Skeletal muscle tissue (tissue), 5 donors: ENCODE results near the gene GNL3. TPM values are rescaled to one million over a fixed set of nuclear protein-coding genes. Genes with fewer than 3 reads are reported as not detected.

Experiments
- H3K27ac ChIP-seq: one replicate; pipeline ENCODE4 v1.7.0; 2013; ENCODE audit warnings: mild to moderate bottlenecking, low read depth, low read length, inconsistent platforms
- H3K27me3 ChIP-seq, 3 donors: one replicate each; pipeline ENCODE4 v1.7.0; 2013; ENCODE audit warnings: low read length in 3 of 3; ENCODE audit not compliant: control insufficient read depth in 3 of 3, insufficient read depth in 3 of 3
- H3K36me3 ChIP-seq, 3 donors: one replicate each; pipeline ENCODE4 v1.7.0; 2013; ENCODE audit warnings: low read length in 3 of 3; ENCODE audit not compliant: control insufficient read depth in 3 of 3, insufficient read depth in 3 of 3
- H3K4me1 ChIP-seq, 3 donors: one replicate each; pipeline ENCODE4 v1.7.0; 2013; ENCODE audit warnings: low read length in 3 of 3, mild to moderate bottlenecking in 3 of 3; ENCODE audit not compliant: control insufficient read depth in 3 of 3, insufficient read depth in 3 of 3
- H3K4me3 ChIP-seq, 3 donors: one replicate each; pipeline ENCODE4 v1.7.0; 2013; ENCODE audit warnings: low read length in 3 of 3
- H3K9ac ChIP-seq, 3 donors: one replicate each; pipeline ENCODE4 v1.7.0; 2013; ENCODE audit warnings: low read length in 3 of 3, mild to moderate bottlenecking in 3 of 3, moderate library complexity in 2 of 3, low read depth in 1 of 3
- H3K9me3 ChIP-seq, 3 donors: one replicate each; pipeline ENCODE4 v1.7.0; 2013; ENCODE audit warnings: low read length in 3 of 3; ENCODE audit not compliant: control insufficient read depth in 3 of 3
- small RNA-seq: library from RNA; depleted of rRNA; stranded (forward); fragments of <200 nt; gene quantifications from one replicate; pipeline ENCODE3, GENCODE V24; 2014
- total RNA-seq: library from RNA; depleted of rRNA; stranded (reverse); fragments of >200 nt; gene quantifications from one replicate; pipeline ENCODE4 v1.2.3, GENCODE V29; 2014
- donor health status: Osteomylitis.

GNL3 gene
- total RNA-seq, 1 donor from 2014 or later, result 45.4 TPM

DNA sequence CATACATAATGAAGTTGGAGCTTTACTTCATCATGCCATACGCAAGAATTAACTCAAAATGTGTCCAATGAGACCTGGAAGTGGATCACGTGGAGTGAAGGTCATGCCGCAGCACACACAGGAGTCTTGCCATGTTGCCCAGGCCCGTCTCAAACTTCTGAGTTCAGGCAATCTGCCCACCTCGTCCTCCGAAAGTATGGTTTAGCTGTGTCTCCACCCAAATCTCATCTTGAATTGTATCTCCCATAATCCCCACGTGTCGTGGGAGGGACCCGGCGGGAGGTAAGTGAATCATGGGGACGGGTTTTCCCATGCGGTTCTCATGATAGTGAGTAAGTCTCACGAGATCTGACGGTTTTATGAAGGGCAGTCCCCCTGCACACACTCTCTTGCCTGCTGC is 45.8 kb downstream of the GNL3 start:
- Histone ChIP-seq H3K27ac (no peak overlapping the region), H3K4me1 (no peaks in the 10 kb centered on the region), H3K36me3 (peaks cover 12 to 25% (median 19%) of the 10 kb centered on the region in 3 donors), H3K9ac (no peak overlapping the region), H3K27me3 (no peaks in the 10 kb centered on the region), H3K9me3 (no peaks in the 10 kb centered on the region), H3K4me3 (no peak overlapping the region)

DNA sequence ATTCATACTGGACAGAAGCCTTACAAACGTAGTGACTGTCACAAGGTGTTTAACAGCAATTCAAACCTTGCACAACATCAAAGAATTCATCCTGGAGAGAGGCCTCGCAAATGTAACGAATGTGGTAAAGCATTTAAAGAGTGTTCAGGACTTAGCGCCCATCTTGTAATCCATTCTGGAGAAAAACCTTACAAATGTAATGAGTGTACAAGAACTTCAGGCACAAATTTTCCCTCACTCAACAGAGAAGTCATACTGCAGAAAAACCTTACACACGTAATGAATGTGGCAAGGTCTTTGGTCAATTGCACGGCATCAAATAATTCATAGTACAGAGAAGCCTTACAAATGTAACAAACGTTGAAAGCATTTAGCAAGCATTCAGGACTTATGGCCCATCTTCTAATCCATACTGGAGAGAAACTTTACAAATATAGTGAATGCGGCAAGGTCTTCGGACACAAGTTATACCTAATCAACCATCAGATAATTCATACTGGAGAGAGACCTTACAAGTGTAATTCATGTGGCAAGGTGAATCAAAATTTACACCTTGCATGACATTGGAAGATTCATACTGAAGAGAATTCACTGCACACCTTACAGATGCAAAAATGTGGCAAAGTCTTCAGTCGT is 47.5 kb downstream of the GNL3 start:
- Histone ChIP-seq H3K4me1 (no peaks in the 10 kb centered on the region), H3K9me3 (no peaks in the 10 kb centered on the region), H3K27ac (no peak overlapping the region), H3K36me3 (peaks cover 12 to 25% (median 23%) of the 10 kb centered on the region in 3 donors), H3K9ac (no peak overlapping the region), H3K4me3 (no peak overlapping the region), H3K27me3 (no peaks in the 10 kb centered on the region)

DNA sequence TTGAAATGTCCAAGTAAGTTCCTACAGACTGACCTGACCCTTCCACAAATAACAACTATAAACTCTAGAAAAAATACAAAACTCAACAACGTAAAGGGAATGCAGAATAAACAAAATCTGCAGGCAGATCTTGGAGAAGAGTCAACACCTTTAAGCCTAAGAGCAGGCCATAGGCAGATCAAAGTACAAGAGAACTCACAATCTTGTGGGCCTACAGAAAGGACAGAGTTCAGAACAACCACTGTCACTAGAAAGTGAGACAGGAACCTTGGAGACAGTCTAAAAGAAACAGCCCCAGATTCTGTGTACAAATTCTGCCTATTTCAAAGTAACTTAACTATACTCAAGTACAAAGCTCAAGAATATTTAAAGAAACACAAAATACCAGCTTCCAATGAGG is 53.9 kb downstream of the GNL3 start:
- Histone ChIP-seq H3K4me1 (no peaks in the 10 kb centered on the region), H3K9me3 (no peaks in the 10 kb centered on the region), H3K27me3 (no peaks in the 10 kb centered on the region), H3K36me3 (peaks cover 16 to 37% (median 20%) of the 10 kb centered on the region in 3 donors), H3K9ac (no peak overlapping the region), H3K27ac (no peak overlapping the region), H3K4me3 (no peak overlapping the region)

DNA sequence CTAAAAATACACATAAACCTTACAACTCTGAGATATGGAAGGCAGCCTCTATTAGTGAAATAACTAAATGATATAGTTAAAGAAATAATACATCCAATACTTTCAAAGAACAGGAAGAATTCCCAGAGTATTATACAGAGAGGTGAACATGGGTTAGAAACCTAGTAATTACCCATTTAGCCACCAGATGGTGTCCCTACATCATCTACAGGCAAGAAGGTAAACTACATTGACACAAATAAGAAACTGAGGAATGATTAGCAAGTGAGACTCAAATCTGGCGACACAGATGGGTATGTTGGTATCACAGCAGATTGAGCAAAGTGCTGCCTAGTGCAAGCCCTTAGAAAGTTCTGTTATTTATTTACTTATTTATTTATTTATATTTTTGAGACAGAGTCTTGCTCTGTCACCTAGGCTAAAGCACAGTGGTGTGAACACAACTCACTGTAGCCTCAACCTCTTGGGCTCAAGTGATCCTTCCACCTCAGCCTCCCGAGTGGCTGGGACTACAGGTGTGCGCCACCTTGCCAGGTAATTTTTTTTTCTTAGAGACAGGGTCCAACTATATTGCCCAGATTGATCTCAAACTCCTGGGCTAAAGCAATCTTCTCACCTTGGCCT is 56.7 kb downstream of the GNL3 start:
- no peak overlapping the region for H3K4me3 ChIP-seq
- H3K9me3 ChIP-seq, result no peaks in the 10 kb centered on the region
- H3K36me3 ChIP-seq, result peaks cover 24 to 48% (median 40%) of the 10 kb centered on the region in 3 donors
- no peak overlapping the region for H3K27ac ChIP-seq
- H3K4me1 ChIP-seq, result no peaks in the 10 kb centered on the region
- no peak overlapping the region for H3K9ac ChIP-seq
- H3K27me3 ChIP-seq, result no peaks in the 10 kb centered on the region

DNA sequence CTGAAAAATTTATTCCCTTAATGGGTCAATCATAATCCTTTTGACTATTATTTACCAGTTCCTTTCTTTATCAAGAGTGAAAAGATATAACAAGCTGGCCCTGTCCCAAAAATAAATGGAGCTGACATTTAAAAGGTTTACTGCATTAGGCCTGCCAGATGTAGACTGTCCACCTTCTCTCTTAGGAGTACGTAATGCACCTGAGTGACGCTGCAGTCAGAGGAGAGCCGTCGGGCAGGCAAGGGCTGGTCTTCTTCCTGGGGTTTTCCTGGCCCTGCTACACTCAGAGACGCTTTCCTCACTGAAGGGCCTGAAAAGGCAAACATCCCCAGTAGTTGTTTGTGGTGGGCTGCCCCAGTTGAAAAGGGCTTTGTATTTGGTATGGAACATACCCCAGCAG is 57.3 kb downstream of the GNL3 start:
- no peaks in the 10 kb centered on the region for H3K9me3 ChIP-seq
- H3K4me1 ChIP-seq, result no peaks in the 10 kb centered on the region
- H3K4me3 ChIP-seq, result no peak overlapping the region
- H3K27ac ChIP-seq, result no peak overlapping the region
- H3K9ac ChIP-seq, result no peak overlapping the region
- no peaks in the 10 kb centered on the region for H3K27me3 ChIP-seq
- peaks cover 24 to 48% (median 40%) of the 10 kb centered on the region in 3 donors for H3K36me3 ChIP-seq

DNA sequence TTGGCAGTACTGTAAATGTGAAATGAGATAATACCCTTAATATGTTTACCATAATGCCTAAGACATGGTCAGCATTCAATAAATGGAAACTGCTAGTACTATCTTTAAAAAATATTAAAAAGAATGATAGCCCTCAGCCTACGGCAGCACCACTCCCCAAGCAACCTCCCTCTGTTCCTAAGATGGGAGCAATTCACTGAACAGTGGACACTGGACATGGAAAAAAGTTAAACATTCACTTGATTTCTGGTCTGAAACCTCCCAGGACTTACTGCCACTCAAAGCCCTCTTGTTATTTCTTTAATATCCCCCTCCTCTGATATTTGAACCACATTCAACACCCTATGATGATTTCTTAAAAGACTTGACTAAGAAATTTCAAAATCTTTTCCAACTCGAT is 57.9 kb downstream of the GNL3 start:
- Histone ChIP-seq H3K27ac (no peak overlapping the region), H3K27me3 (no peaks in the 10 kb centered on the region), H3K36me3 (peaks cover 25 to 51% (median 40%) of the 10 kb centered on the region in 3 donors), H3K9ac (no peak overlapping the region), H3K4me1 (no peaks in the 10 kb centered on the region), H3K9me3 (no peaks in the 10 kb centered on the region), H3K4me3 (no peak overlapping the region)

Small RNAs within 50 kb of the gene (small RNA-seq; reads per million reads assigned to genes)
- gene AC006254.2, result not detected
- 2,022 reads per million, percentile 99 among the genes with 10 or more reads in this experiment for gene RF00569
- not detected for gene RF01183
- gene SNORD19, result 0.28 reads per million, percentile 25 among the genes with 10 or more reads in this experiment
- not detected for gene SNORD19B
- 2,560 reads per million, percentile 99 among the genes with 10 or more reads in this experiment for gene SNORD69

Other genes with a start within 250 kb of the GNL3 start
- gene SEMA3G, start 240.9 kb upstream of the GNL3 start, total RNA-seq, result 4.7 TPM
- 461 TPM for gene TNNC1, start 232.0 kb upstream of the GNL3 start, total RNA-seq
- 43.3 TPM for gene NISCH, start 230.4 kb upstream of the GNL3 start, total RNA-seq
- gene STAB1, start 190.7 kb upstream of the GNL3 start, total RNA-seq, result 67.3 TPM
- gene NT5DC2, start 152.2 kb upstream of the GNL3 start, total RNA-seq, result 20.9 TPM
- gene UQCC5, start 149.4 kb upstream of the GNL3 start, total RNA-seq, result 1.0 TPM
- 62.6 TPM for gene PBRM1, start 119 bp upstream of the GNL3 start, total RNA-seq
- gene GLT8D1, start 19.8 kb downstream of the GNL3 start, total RNA-seq, result 61.1 TPM
- 43.3 TPM for gene SPCS1, start 20.1 kb downstream of the GNL3 start, total RNA-seq
- 11.5 TPM for gene NEK4, start 84.9 kb downstream of the GNL3 start, total RNA-seq
- gene ITIH1, start 91.6 kb downstream of the GNL3 start, total RNA-seq, result under 0.01 TPM
- gene ITIH3, start 108.8 kb downstream of the GNL3 start, total RNA-seq, result 2.1 TPM
- gene ITIH4, start 144.6 kb downstream of the GNL3 start, total RNA-seq, result 4.2 TPM
- gene MUSTN1, start 149.0 kb downstream of the GNL3 start, total RNA-seq, result 35.5 TPM
- 8.9 TPM for gene STIMATE, start 211.5 kb downstream of the GNL3 start, total RNA-seq